A673 (cell line): ENCODE results near the gene EXOC6B. TPM values are rescaled to one million over a fixed set of nuclear protein-coding genes. Genes with fewer than 3 reads are reported as not detected.

Experiments
- BruUV-seq: library from RNA; stranded (reverse); fragments of 400-500 nt; replicated peaks from 2 replicates; lab custom pipeline; 2021; lab: Mats Ljungman, UMichigan
- CTCF ChIA-PET: fragments of 300-600 bp; sonication (Branson Sonifier 250); formaldehyde crosslinking; loops from one replicate; lab custom pipeline; 2022; ENCODE audit warnings: antibody characterized with exemption; lab: Charles Lee
- POLR2A ChIA-PET: fragments of 300-600 bp; sonication (Branson Sonifier 250); formaldehyde crosslinking; loops from one replicate; lab custom pipeline; 2022; ENCODE audit warnings: antibody characterized with exemption; ENCODE audit not compliant: low non-redundant PET; lab: Charles Lee
- DNase-seq: peaks from one replicate; pipeline ENCODE4 v3.0.0-alpha.2; 2015; ENCODE audit warnings: low spot score
- H3K27ac ChIP-seq: fragments of 200-600 bp; sonication (generic); 2 replicates; pipeline ENCODE4 v1.5.1; 2016; ENCODE audit warnings: mixed run types, low read depth, mild to moderate bottlenecking, mixed read lengths, antibody characterized with exemption, low read length; ENCODE audit not compliant: poor library complexity, severe bottlenecking
- H3K27me3 ChIP-seq: fragments of 200-600 bp; sonication (generic); replicated peaks from 2 replicates; pipeline ENCODE4 v1.6.1; 2017; ENCODE audit warnings: mixed run types, low read depth, mild to moderate bottlenecking, mixed read lengths, antibody characterized with exemption, low read length; ENCODE audit not compliant: insufficient read depth, poor library complexity
- H3K36me3 ChIP-seq: fragments of 200-600 bp; sonication (generic); 2 replicates; pipeline ENCODE4 v1.6.1; 2016; ENCODE audit warnings: mixed run types, mild to moderate bottlenecking, mixed read lengths, antibody characterized with exemption, low read length; ENCODE audit not compliant: insufficient read depth, poor library complexity, severe bottlenecking
- H3K4me1 ChIP-seq: fragments of 200-600 bp; sonication (generic); 2 replicates; pipeline ENCODE4 v1.6.1; 2017; ENCODE audit warnings: mixed run types, mild to moderate bottlenecking, mixed read lengths, antibody characterized with exemption, low read length; ENCODE audit not compliant: insufficient read depth, poor library complexity, severe bottlenecking
- H3K4me3 ChIP-seq: fragments of 200-600 bp; sonication (generic); 2 replicates; pipeline ENCODE4 v1.5.1; 2016; ENCODE audit warnings: low read depth, mixed run types, mild to moderate bottlenecking, mixed read lengths, low read length; ENCODE audit not compliant: poor library complexity, severe bottlenecking
- H3K9me3 ChIP-seq: fragments of 200-600 bp; sonication (generic); 2 replicates; pipeline ENCODE4 v1.6.1; 2016; ENCODE audit warnings: mixed run types, low read depth, mild to moderate bottlenecking, mixed read lengths, antibody characterized with exemption, low read length; ENCODE audit not compliant: poor library complexity, severe bottlenecking
- CTCF ChIP-seq: fragments of 300-800, 200-600 bp; sonication (generic); conservative IDR thresholded peaks from 2 replicates; pipeline ENCODE4 v1.5.1; 2017; ENCODE audit warnings: low read depth, mild to moderate bottlenecking, antibody characterized with exemption, low read length, moderate library complexity, mixed read lengths
- EZH2 ChIP-seq: fragments of 200-600 bp; sonication (generic); IDR thresholded peaks from 2 replicates; pipeline ENCODE4 v1.6.1; 2017; ENCODE audit warnings: borderline replicate concordance, low read depth, mild to moderate bottlenecking, mixed read lengths, antibody characterized with exemption, low read length; ENCODE audit not compliant: poor library complexity, severe bottlenecking
- intact Hi-C: fragments of 100-400 bp; cut with micrococcal nuclease; formaldehyde crosslinking; loops from one replicate; pipeline ENCODE4 v1.10.0; 2022; ENCODE audit not compliant: unreplicated experiment
- total RNA-seq: library from RNA; stranded (reverse); gene quantifications from 2 replicates; pipeline ENCODE4 v1.2.3, GENCODE V29; 2021

EXOC6B gene
- total RNA-seq, 1 experiment from 2014 or later, result 138 TPM

- Histone ChIP-seq H3K4me1 (peaks cover 30% of the 10 kb centered on the region), H3K4me3 (peak overlapping the region; percentile 60), H3K36me3 (no peaks in the 10 kb centered on the region), H3K9me3 (no peaks in the 10 kb centered on the region), H3K27me3 (peaks cover 39% of the 10 kb centered on the region), H3K27ac (no peak overlapping the region)
- no peak for DNase-seq
- ChIA-PET CTCF (no interaction called here), POLR2A (no interaction called here)
- TF ChIP-seq CTCF (no peak), EZH2 (peak; percentile 66)
- no TSS peak for BruUV-seq
- intact Hi-C loops, result loop anchor here (5.0 to 10.0 kb wide), 3 partner anchors 344 to 532 kb away; no protein-coding TSS in a partner anchor
These were observed 679.2 kb downstream of the EXOC6B start for GRCh38 chr2:72146347-72147302.

DNA sequence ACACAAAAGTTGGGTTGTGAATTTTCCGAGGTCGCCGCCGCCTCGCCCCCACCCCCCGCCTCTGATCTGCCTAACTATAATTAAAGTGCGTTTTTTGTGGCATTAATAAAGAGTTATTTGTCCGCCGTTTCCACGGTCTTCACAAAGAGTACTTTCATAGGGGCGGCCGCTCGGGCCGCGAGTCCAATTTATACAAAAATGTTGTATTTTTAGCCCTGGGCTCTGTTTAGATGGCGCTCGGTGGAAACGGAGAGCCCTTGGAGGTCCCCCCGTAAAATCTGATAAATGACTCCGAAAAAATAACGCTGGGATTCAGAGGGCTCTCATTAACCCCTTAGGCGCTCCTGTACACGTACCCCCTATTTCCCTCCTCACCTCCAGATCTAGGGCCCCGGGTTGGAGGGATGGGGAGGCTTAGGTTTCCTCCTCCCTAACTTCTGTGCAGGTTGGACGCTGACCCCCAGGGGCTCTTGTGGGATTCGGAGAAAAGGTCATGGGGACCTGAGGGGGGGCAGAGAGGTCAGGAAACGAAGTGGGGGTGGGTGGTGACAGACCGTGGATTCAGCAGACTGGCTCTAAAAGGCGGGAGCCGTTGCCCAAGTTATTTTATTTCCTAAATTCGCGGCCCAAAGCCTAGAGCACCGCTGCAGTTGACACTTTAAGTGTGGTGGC is 680.0 kb downstream of the EXOC6B start:
- peak; percentile 27 for DNase-seq
- peak overlapping the region; percentile 60 for H3K4me3 ChIP-seq
- no peaks in the 10 kb centered on the region for H3K36me3 ChIP-seq
- no TSS peak for BruUV-seq
- H3K9me3 ChIP-seq, result no peaks in the 10 kb centered on the region
- TF ChIP-seq EZH2 (no peak), CTCF (no peak)
- intact Hi-C loops, result loop anchor here (5.0 to 10.0 kb wide), 3 partner anchors 343 to 531 kb away; no protein-coding TSS in a partner anchor
- H3K27me3 ChIP-seq, result peaks cover 39% of the 10 kb centered on the region
- peaks cover 30% of the 10 kb centered on the region for H3K4me1 ChIP-seq
- no peak overlapping the region for H3K27ac ChIP-seq
- CTCF ChIA-PET, result no interaction called here
- POLR2A ChIA-PET, result no interaction called here

DNA sequence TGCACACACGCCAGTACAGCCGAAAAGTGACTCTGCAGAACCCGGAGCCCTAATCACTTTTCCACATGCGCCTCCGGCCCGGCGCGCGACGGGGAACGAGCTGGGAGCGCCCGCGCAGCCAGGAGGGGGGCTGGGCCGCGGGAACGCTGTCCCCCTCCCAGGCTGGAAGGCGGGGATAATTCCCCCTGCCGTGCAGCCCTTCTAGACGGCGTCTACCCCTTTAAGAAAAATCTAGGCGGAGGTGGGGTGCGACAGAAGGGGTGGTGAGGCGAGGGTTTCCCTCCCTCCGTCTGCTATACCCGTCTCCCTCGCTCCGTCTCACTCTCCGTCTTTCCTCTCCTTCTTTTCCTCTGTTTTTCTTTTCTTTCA is 680.6 kb downstream of the EXOC6B start:
- no TSS peak for BruUV-seq
- no peak for TF ChIP-seq CTCF
- TF ChIP-seq EZH2, result no peak
- no peaks in the 10 kb centered on the region for H3K9me3 ChIP-seq
- H3K36me3 ChIP-seq, result no peaks in the 10 kb centered on the region
- H3K4me3 ChIP-seq, result peak overlapping the region; percentile 60
- intact Hi-C loops, result loop anchor here (5.0 to 10.0 kb wide), 3 partner anchors 343 to 530 kb away; no protein-coding TSS in a partner anchor
- H3K27ac ChIP-seq, result no peak overlapping the region
- POLR2A ChIA-PET, result no interaction called here
- peaks cover 39% of the 10 kb centered on the region for H3K27me3 ChIP-seq
- DNase-seq, result peak; percentile 62
- H3K4me1 ChIP-seq, result peaks cover 30% of the 10 kb centered on the region
- CTCF ChIA-PET, result no interaction called here
